Upper lobe of left lung (tissue), 6 donors: ENCODE data around the gene RBP4. TPM values are rescaled to one million over a fixed set of nuclear protein-coding genes. Genes with fewer than 3 reads are reported as not detected.

Experiments used
- ATAC-seq, 2 donors: fragments of 200-7000 bp; cut with Tn5 transposase; one replicate each; pipeline ENCODE4 v1.9.1; 2022; ENCODE audit warnings: mild to moderate bottlenecking in 2 of 2, moderate library complexity in 2 of 2; ENCODE audit not compliant: low FRiP score in 2 of 2
- DNase-seq, 2 donors: peaks; one replicate each; pipeline ENCODE4 v3.0.0-alpha.2; 2019 to 2020
- H3K27ac ChIP-seq, 4 donors: fragments of 200-600 bp; sonication (generic); one replicate each; pipeline ENCODE4 v1.5.1; 2016 to 2019
- H3K27me3 ChIP-seq, 4 donors: fragments of 200-600 bp; sonication (generic); one replicate each; pipeline ENCODE4 v1.5.1; 2017 to 2019
- H3K36me3 ChIP-seq, 4 donors: fragments of 200-600 bp; sonication (generic); one replicate each; pipeline ENCODE4 v1.5.1; 2016 to 2019
- H3K4me1 ChIP-seq, 4 donors: fragments of 200-600 bp; sonication (generic); one replicate each; pipeline ENCODE4 v1.5.1; 2018 to 2019
- H3K4me3 ChIP-seq, 4 donors: fragments of 200-600 bp; sonication (generic); one replicate each; pipeline ENCODE4 v1.5.1; 2017 to 2019; ENCODE audit warnings: mild to moderate bottlenecking in 2 of 4, moderate library complexity in 1 of 4
- H3K9me3 ChIP-seq, 4 donors: fragments of 200-600 bp; sonication (generic); one replicate each; pipeline ENCODE4 v1.5.1; 2018 to 2019
- CTCF ChIP-seq, 6 experiments: fragments of 450-650 bp in 4 of 6; fragments of 200-600 bp in 2 of 6; sonication (generic) in 2 of 6; IDR thresholded peaks; one replicate each; pipeline ENCODE4 v1.5.1; 2016 to 2019; ENCODE audit warnings: antibody characterized with exemption in 6 of 6
- EP300 ChIP-seq, 4 donors: sonication (generic); formaldehyde crosslinking; IDR thresholded peaks; one replicate each; pipeline ENCODE4 v1.5.1; 2017; ENCODE audit warnings: antibody characterized with exemption in 4 of 4, control low read depth in 2 of 4
- POLR2A ChIP-seq, 4 donors: fragments of 450-650 bp; IDR thresholded peaks; one replicate each; pipeline ENCODE4 v1.5.1; 2016 to 2017; ENCODE audit warnings: antibody characterized with exemption in 4 of 4, mild to moderate bottlenecking in 2 of 4
- POLR2AphosphoS5 ChIP-seq, 2 donors: sonication (generic); formaldehyde crosslinking; IDR thresholded peaks; one replicate each; pipeline ENCODE4 v1.5.1; 2017; ENCODE audit warnings: antibody characterized with exemption in 2 of 2
- WGBS, 2 donors: methylation state at CpG; one replicate each; pipeline ENCODE4 v1.1.5; 2017 to 2018; 5-methylcytosine and 5-hydroxymethylcytosine counted together
- total RNA-seq, 6 donors: library from RNA; depleted of rRNA in 4 of 6; stranded (reverse); fragments of >200 nt in 4 of 6; gene quantifications; one replicate each; pipeline versions ENCODE4 v1.1.0 to v1.2.1, GENCODE V29; 2016 to 2021
- donor health status: DM: no; HTN: no; CAD: no; lungs with moderate emphysema.
- donor health status: DM: no; HTN: yes; CAD: no; lungs with severe emphysema.

RBP4 gene
- total RNA-seq, 6 donors from 2014 or later: 11.5 to 50.7 (median 28.3) TPM

DNA sequence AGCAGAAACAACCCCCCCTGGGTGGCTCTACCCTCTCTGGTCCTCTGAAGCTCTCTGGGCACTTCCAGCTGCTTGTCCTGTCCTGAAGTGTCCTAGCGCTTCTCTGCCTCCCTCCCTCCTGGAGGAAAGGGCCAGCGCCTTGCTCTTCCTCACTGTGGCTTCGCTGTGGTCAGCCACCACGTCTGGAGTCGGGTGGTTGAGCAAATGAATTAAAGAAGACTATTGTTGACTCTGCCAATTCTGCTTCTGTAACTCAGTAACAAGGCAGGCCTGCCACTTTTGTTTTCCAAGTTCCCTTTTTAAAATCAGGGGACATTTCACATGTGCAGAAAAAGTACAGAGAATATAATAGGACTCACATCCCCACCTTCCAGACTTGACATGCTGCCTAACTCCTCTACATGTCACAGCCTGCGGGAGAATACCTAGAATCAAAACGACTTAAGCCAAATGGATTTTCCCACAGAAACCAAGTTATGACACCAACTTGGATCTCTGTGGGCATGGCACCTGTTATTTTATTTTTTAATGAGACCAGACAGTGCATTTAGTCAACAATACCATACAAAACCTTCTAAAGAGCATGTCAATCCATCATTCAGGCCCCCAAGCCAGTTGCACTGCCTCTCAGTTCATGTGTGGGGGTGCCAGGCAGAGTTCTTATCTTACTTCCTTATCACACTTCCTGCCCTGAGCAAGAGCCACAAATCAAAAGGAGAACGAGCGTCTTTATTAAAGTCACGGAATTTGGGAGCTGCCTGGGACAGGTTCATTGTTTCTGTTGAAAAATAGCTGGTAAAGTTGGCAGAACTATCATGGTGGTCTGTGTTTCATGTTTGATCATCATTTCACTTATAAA, 27.8 kb downstream of the RBP4 start:
- WGBS, 2 donors: 35 to 41% methylated on average over 10 of the region's 10 CpGs
- peak overlapping the region in 1 of 4 donors; percentile 26 for H3K27ac ChIP-seq
- TF ChIP-seq POLR2A (IDR thresholded peaks at IDR 0.05): no peak
- no peak for TF ChIP-seq EP300 (IDR thresholded peaks at IDR 0.05)
- TF ChIP-seq CTCF (IDR thresholded peaks at IDR 0.05): no peak
- no peak for TF ChIP-seq POLR2AphosphoS5 (IDR thresholded peaks at IDR 0.05)
- no peaks in the 10 kb centered on the region for H3K9me3 ChIP-seq
- peaks cover 0 to 2% (median 1%) of the 10 kb centered on the region in 4 donors for H3K27me3 ChIP-seq
- H3K36me3 ChIP-seq: no peaks in the 10 kb centered on the region
- peaks cover 0 to 21% (median 6%) of the 10 kb centered on the region in 4 donors for H3K4me1 ChIP-seq
- ATAC-seq (peak; percentile 35 to 71), DNase-seq (peak in 1 of 2 donors; percentile 49)
- H3K4me3 ChIP-seq: no peak overlapping the region

- H3K4me3 ChIP-seq: no peak overlapping the region
- ATAC-seq (no peak), DNase-seq (no peak)
- H3K4me1 ChIP-seq: peaks cover 0 to 25% (median 6%) of the 10 kb centered on the region in 4 donors
- no peaks in the 10 kb centered on the region for H3K9me3 ChIP-seq
- H3K36me3 ChIP-seq: no peaks in the 10 kb centered on the region
- H3K27ac ChIP-seq: peak overlapping the region in 1 of 4 donors; percentile 26
- no peak for TF ChIP-seq EP300 (IDR thresholded peaks at IDR 0.05)
- TF ChIP-seq POLR2A (IDR thresholded peaks at IDR 0.05): no peak
- TF ChIP-seq CTCF (IDR thresholded peaks at IDR 0.05): no peak
- 47 to 68% methylated on average over 2 of the region's 2 CpGs for WGBS, 2 donors
- peaks cover 0 to 8% (median 3%) of the 10 kb centered on the region in 4 donors for H3K27me3 ChIP-seq
These were observed 28.4 kb downstream of the RBP4 start for GRCh38 chr10:93572606-93573005.

DNA sequence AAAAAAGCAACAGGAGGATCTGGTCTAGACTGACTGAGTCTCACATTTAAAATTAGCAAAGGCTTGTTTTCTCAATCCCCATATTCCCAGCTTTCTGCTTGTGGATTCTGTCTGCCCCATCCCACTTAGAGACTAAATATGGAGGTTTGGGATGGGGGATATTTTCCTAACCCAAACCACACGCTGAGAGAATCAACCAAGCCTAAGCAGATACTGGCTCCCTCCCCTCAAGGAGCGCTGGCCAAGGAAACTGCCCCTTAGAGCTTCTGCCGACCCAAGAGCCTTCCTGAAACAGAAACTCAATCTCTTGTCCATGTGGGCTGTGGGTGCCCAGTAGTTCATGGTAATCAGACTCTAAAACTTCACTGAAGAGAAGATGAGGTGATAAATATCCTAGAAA, 30.7 kb downstream of the RBP4 start:
- DNase-seq (no peak), ATAC-seq (no peak)
- no peaks in the 10 kb centered on the region for H3K9me3 ChIP-seq
- H3K27me3 ChIP-seq: peaks cover 0 to 22% (median 8%) of the 10 kb centered on the region in 4 donors
- H3K36me3 ChIP-seq: no peaks in the 10 kb centered on the region
- H3K27ac ChIP-seq: no peak overlapping the region
- H3K4me3 ChIP-seq: no peak overlapping the region
- 58 to 66% methylated on average over 3 of the region's 3 CpGs for WGBS, 2 donors
- H3K4me1 ChIP-seq: peaks cover 8 to 39% (median 19%) of the 10 kb centered on the region in 4 donors
- TF ChIP-seq EP300 (IDR thresholded peaks at IDR 0.05): no peak

DNA sequence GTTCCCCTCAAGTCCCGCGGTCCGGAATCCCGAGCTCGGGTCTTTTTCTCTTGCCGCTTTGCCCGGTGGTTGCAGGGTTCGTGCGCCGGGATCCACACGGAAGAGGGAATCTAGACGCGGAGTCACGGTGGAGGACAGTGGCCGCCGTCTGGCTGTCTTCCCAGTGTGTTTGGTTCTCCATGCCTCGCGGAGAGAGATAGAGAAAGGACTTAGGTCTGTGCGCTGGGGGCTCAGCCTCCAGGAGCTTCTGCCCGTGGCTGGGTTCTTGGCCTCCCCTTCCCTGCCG, 33.0 kb downstream of the RBP4 start:
- Histone ChIP-seq H3K27ac (no peak overlapping the region), H3K27me3 (peaks cover 0 to 22% (median 8%) of the 10 kb centered on the region in 4 donors), H3K9me3 (no peaks in the 10 kb centered on the region), H3K4me1 (peaks cover 8 to 29% (median 15%) of the 10 kb centered on the region in 4 donors), H3K4me3 (peak overlapping the region in 3 of 4 donors; percentile 35 to 49 (median 38)), H3K36me3 (no peaks in the 10 kb centered on the region)
- DNase-seq (peak in 1 of 2 donors; percentile 44), ATAC-seq (no peak)
- TF ChIP-seq CTCF (IDR thresholded peaks at IDR 0.05) (no peak), POLR2AphosphoS5 (IDR thresholded peaks at IDR 0.05) (no peak), EP300 (IDR thresholded peaks at IDR 0.05) (no peak), POLR2A (IDR thresholded peaks at IDR 0.05) (no peak)
- 10 to 20% methylated on average over 19 to 21 of the region's 21 CpGs for WGBS, 2 donors

- Histone ChIP-seq H3K4me3 (peak overlapping the region in 3 of 4 donors; percentile 35 to 49 (median 38)), H3K4me1 (peaks cover 8 to 24% (median 12%) of the 10 kb centered on the region in 4 donors), H3K27ac (peak overlapping the region in 1 of 4 donors; percentile 11), H3K27me3 (peaks cover 0 to 22% (median 8%) of the 10 kb centered on the region in 4 donors), H3K36me3 (no peaks in the 10 kb centered on the region), H3K9me3 (no peaks in the 10 kb centered on the region)
- DNase-seq (no peak), ATAC-seq (no peak)
- WGBS, 2 donors: 17 to 21% methylated on average over 14 to 33 of the region's 33 CpGs
- no peak for TF ChIP-seq EP300 (IDR thresholded peaks at IDR 0.05)
- no peak for TF ChIP-seq POLR2A (IDR thresholded peaks at IDR 0.05)
- TF ChIP-seq POLR2AphosphoS5 (IDR thresholded peaks at IDR 0.05): no peak
- TF ChIP-seq CTCF (IDR thresholded peaks at IDR 0.05): no peak
These were observed 33.5 kb downstream of the RBP4 start for GRCh38 chr10:93567277-93568104.
